ENCODE results near the gene IGFLR1. TPM values are rescaled to one million over a fixed set of nuclear protein-coding genes. Genes with fewer than 3 reads are reported as not detected.

The IGFLR1 gene
- total and polyA plus RNA-seq, 2 of the 8 experiments (the other 6 are each of a cell fraction or from before 2014, with no cell fraction given): 8.4 to 28.9 TPM

GRCh38 chr19:35722461-35722860 lies 19.8 kb downstream of the IGFLR1 start:
- H2BK5ac ChIP-seq (ENCODE audit: low read depth, low read length): no peak overlapping the region
- no peak overlapping the region for H3K23ac ChIP-seq (ENCODE audit: insufficient read length)
- H2AK5ac ChIP-seq (ENCODE audit: low read depth, low read length): no peak overlapping the region
- H4K8ac ChIP-seq (ENCODE audit: extremely low read depth, insufficient read depth, low read length): no peak overlapping the region; the same call in 1 of the 2 replicates
- peaks cover 7 to 13% of the 10 kb centered on the region in 2 experiments for H4K20me1 ChIP-seq (replicated peaks in 1 of 2; ENCODE audit: control insufficient read depth in 1 of 2, insufficient read depth in 2 of 2, low read length in 2 of 2)
- H2BK15ac ChIP-seq (ENCODE audit: low read length): no peak overlapping the region
- H4K91ac ChIP-seq (replicated peaks; ENCODE audit: insufficient read length, low read length): no peak overlapping the region
- no peak overlapping the region for H3K14ac ChIP-seq (ENCODE audit: insufficient read length)
- no peak for DNase-seq (ENCODE audit: low read depth in 1 of 2, low spot score in 2 of 2)
- peaks cover 33 to 56% (median 47%) of the 10 kb centered on the region in 4 experiments for H3K36me3 ChIP-seq (ENCODE audit: control insufficient read depth in 2 of 4, insufficient read depth in 4 of 4, low read length in 3 of 4)
- no peak overlapping the region for H3K4me3 ChIP-seq (ENCODE audit: extremely low read depth in 1 of 4, insufficient read depth in 2 of 4, low read depth in 3 of 4, low read length in 4 of 4)
- H3K9me3 ChIP-seq (ENCODE audit: insufficient read depth in 2 of 2, low read depth in 1 of 2, low read length in 1 of 2): no peaks in the 10 kb centered on the region
- H3K4me2 ChIP-seq (ENCODE audit: insufficient read depth in 1 of 2, low read depth in 2 of 2, low read length in 2 of 2): no peak overlapping the region
- H3K79me2 ChIP-seq (ENCODE audit: control insufficient read depth in 1 of 2, insufficient read depth in 2 of 2, low read length in 2 of 2): peaks cover 0 to 20% of the 10 kb centered on the region in 2 experiments; a peak in 2 of 4 replicates
- H3K27me3 ChIP-seq (replicated peaks in 1 of 4; ENCODE audit: control insufficient read depth in 3 of 4, extremely low read depth in 1 of 4, insufficient read depth in 3 of 4, low read length in 3 of 4): no peaks in the 10 kb centered on the region
- no peak overlapping the region for H3K18ac ChIP-seq (ENCODE audit: extremely low read depth, low read length)
- ChIA-PET POLR2A (ENCODE audit: partially characterized antibody) (interaction anchor here (0.6 to 5.0 kb wide), 2 partner anchors 15 to 44 kb away, joined by 3 to 54 read pairs; no protein-coding TSS in a partner anchor), CTCF (ENCODE audit: partially characterized antibody) (interaction anchor here (11.8 kb wide), 1 partner anchor 16 kb away, joined by 80 read pairs; the partner anchor contains the start of gene IGFLR1)
- H2BK12ac ChIP-seq (ENCODE audit: low read depth, low read length): no peak overlapping the region
- H3K56ac ChIP-seq (replicated peaks; ENCODE audit: insufficient read length, low read depth, low read length): no peak overlapping the region
- H2AFZ ChIP-seq (ENCODE audit: low read length): no peak overlapping the region
- TF ChIP-seq RBBP5 (IDR thresholded peaks at IDR 0.05; ENCODE audit: borderline replicate concordance, low read depth, low read length) (no peak), EGR1 (IDR thresholded peaks at IDR 0.05; ENCODE audit: borderline replicate concordance, low read depth, low read length) (no peak), FOSL1 (IDR thresholded peaks at IDR 0.05; ENCODE audit: insufficient read depth, low read depth, low read length) (no peak), KDM5A (IDR thresholded peaks at IDR 0.05; ENCODE audit: low read length) (no peak)
- peaks cover 3% of the 10 kb centered on the region; the same call in 1 of the 2 replicates for H3K23me2 ChIP-seq (ENCODE audit: low read depth, low read length)
- no peak overlapping the region for H3K27ac ChIP-seq (ENCODE audit: low read depth, low read length)
- H2BK20ac ChIP-seq (ENCODE audit: low read length): no peak overlapping the region
- no peak overlapping the region for H4K5ac ChIP-seq (ENCODE audit: insufficient read length, low read depth, low read length)
- FAIRE-seq: no peak
- 98% methylated on average over 11 of the region's 14 CpGs; no CpG with 5 or more reads in 1 of the 2 experiments for WGBS, 2 experiments (ENCODE audit: extremely low coverage in 1 of 2, insufficient coverage in 1 of 2, insufficient read length in 1 of 2, insufficient replicate concordance in 2 of 2, low coverage in 1 of 2, low lambda C conversion rate in 2 of 2, missing lambda C conversion rate in 1 of 2)
- no peak overlapping the region for H2BK120ac ChIP-seq (replicated peaks; ENCODE audit: low read depth, low read length)
- H3K79me1 ChIP-seq (ENCODE audit: low read depth, low read length): peaks cover 8% of the 10 kb centered on the region
- no peak overlapping the region for H3K9ac ChIP-seq (replicated peaks in 1 of 4; ENCODE audit: extremely low read depth in 1 of 4, low read depth in 3 of 4, low read length in 3 of 4)
- no peak overlapping the region for H3K4ac ChIP-seq (replicated peaks; ENCODE audit: insufficient read length, low read depth, low read length)
- H3K4me1 ChIP-seq (replicated peaks in 1 of 4; ENCODE audit: control insufficient read depth in 3 of 4, insufficient read depth in 4 of 4, low read length in 3 of 4): peaks cover 0 to 5% (median under 1%) of the 10 kb centered on the region in 4 experiments; a peak in 2 of 7 replicates

Data from H1 (cell line).